HG03469 (cell line): Measurements from ENCODE around the gene STK11.
A peak's percentile ranks its signal among the peaks of the same experiment; 100 is the strongest.

ENCODE experiments used
- ATAC-seq: cut with Tn5 transposase; IDR thresholded peaks from one replicate; pipeline ENCODE4 v1.9.1; 2021; ENCODE audit warnings: mild to moderate bottlenecking, moderate library complexity, moderate number of reproducible peaks; ENCODE audit not compliant: unreplicated experiment

Gene STK11

GRCh38 chr19:1249990-1250436 lies 44.4 kb downstream of the STK11 start:
- ATAC-seq = no peak

GRCh38 chr19:1250437-1251260 lies 45.1 kb downstream of the STK11 start:
- ATAC-seq = no peak

GRCh38 chr19:1251330-1252220 lies 46.0 kb downstream of the STK11 start:
- no peak for ATAC-seq

- ATAC-seq = no peak
Observed at GRCh38 chr19:1252221-1252820, 46.7 kb downstream of the STK11 start.

- ATAC-seq = no peak
Observed at GRCh38 chr19:1252821-1253513, 47.4 kb downstream of the STK11 start.

GRCh38 chr19:1253514-1254080 lies 48.0 kb downstream of the STK11 start:
- ATAC-seq = no peak

- ATAC-seq = no peak
Observed at GRCh38 chr19:1254081-1254527, 48.5 kb downstream of the STK11 start.

GRCh38 chr19:1254530-1255185 lies 49.1 kb downstream of the STK11 start:
- no peak for ATAC-seq

GRCh38 chr19:1255186-1256161 lies 49.9 kb downstream of the STK11 start:
- no peak for ATAC-seq

- no peak for ATAC-seq
Observed at GRCh38 chr19:1256646-1257474, 51.3 kb downstream of the STK11 start.

GRCh38 chr19:1257475-1258162 lies 52.0 kb downstream of the STK11 start:
- no peak for ATAC-seq

- no peak for ATAC-seq
Observed at GRCh38 chr19:1258163-1258492, 52.5 kb downstream of the STK11 start.

GRCh38 chr19:1258707-1259205 lies 53.2 kb downstream of the STK11 start:
- no peak for ATAC-seq

- no peak for ATAC-seq
Observed at GRCh38 chr19:1259206-1259875, 53.8 kb downstream of the STK11 start.

- peak; percentile 0 for ATAC-seq
Observed at GRCh38 chr19:1259876-1260748, 54.5 kb downstream of the STK11 start.
